Heart left ventricle (tissue), 16 donors: ENCODE measurements around the gene MED17. TPM values are rescaled to one million over a fixed set of nuclear protein-coding genes. Genes with fewer than 3 reads are reported as not detected.

ENCODE experiments used
- ATAC-seq, 4 donors: fragments of 200-7000 bp; cut with Tn5 transposase; one replicate each; pipeline ENCODE4 v1.9.1; 2020 to 2022; ENCODE audit warnings: moderate library complexity in 4 of 4, mild to moderate bottlenecking in 3 of 4, moderate number of reproducible peaks in 1 of 4
- DNase-seq, 5 donors: peaks; one replicate each; pipeline ENCODE4 v3.0.0-alpha.2; 2020
- H3K27ac ChIP-seq, 12 donors: fragments of 200-600 bp; sonication (generic) in 4 of 12; one replicate each; pipeline versions ENCODE4 v1.5.0 to v1.8.0; 2016 to 2022; ENCODE audit warnings: mild to moderate bottlenecking in 2 of 12
- H3K27me3 ChIP-seq, 9 donors: fragments of 200-600 bp; sonication (generic) in 2 of 9; one replicate each; pipeline versions ENCODE4 v1.5.1 to v1.8.0; 2016 to 2022; ENCODE audit warnings: mild to moderate bottlenecking in 3 of 9
- H3K36me3 ChIP-seq, 9 donors: fragments of 200-600 bp; sonication (generic) in 2 of 9; one replicate each; pipeline versions ENCODE4 v1.5.0 to v1.8.0; 2018 to 2022; ENCODE audit warnings: mild to moderate bottlenecking in 2 of 9
- H3K4me1 ChIP-seq, 12 donors: fragments of 200-600 bp; sonication (generic) in 4 of 12; one replicate each; pipeline versions ENCODE4 v1.5.0 to v1.8.0; 2016 to 2022; ENCODE audit warnings: mild to moderate bottlenecking in 3 of 12
- H3K4me3 ChIP-seq, 12 donors: fragments of 200-600 bp; sonication (generic) in 4 of 12; one replicate each; pipeline versions ENCODE4 v1.5.0 to v1.8.0; 2017 to 2022; ENCODE audit warnings: mild to moderate bottlenecking in 9 of 12, moderate library complexity in 4 of 12
- H3K9me3 ChIP-seq, 12 donors: fragments of 200-600 bp; sonication (generic) in 4 of 12; one replicate each; pipeline versions ENCODE4 v1.5.0 to v1.8.0; 2016 to 2022; ENCODE audit warnings: mild to moderate bottlenecking in 1 of 12
- CTCF ChIP-seq, 12 donors: fragments of 200-600 bp; sonication (generic) in 4 of 12; IDR thresholded peaks; one replicate each; pipeline versions ENCODE4 v1.5.0 to v1.8.0; 2018 to 2022; ENCODE audit warnings: antibody characterized with exemption in 12 of 12, mild to moderate bottlenecking in 5 of 12
- POLR2A ChIP-seq, 2 donors: fragments of 450-650 bp; IDR thresholded peaks; one replicate each; pipeline ENCODE4 v1.6.1; 2017; ENCODE audit warnings: antibody characterized with exemption in 2 of 2, mild to moderate bottlenecking in 2 of 2, moderate library complexity in 2 of 2
- WGBS, 4 donors: extraction: QIAGEN DNeasy Blood & Tissue Kit in 2 of 4; methylation state at CpG; one replicate each; pipeline versions ENCODE4 v1.1.5 to v1.1.7; 2013 to 2018; 5-methylcytosine and 5-hydroxymethylcytosine counted together
- intact Hi-C, 10 donors: fragments of 100-400 bp; cut with DNase I; formaldehyde crosslinking; loops; one replicate each; pipeline versions ENCODE4 v1.11.1 to v1.14.2; 2022
- long read RNA-seq, 3 donors: library from polyadenylated mRNA; unstranded; transcript quantifications; one replicate each; pipeline ENCODE4 v2.0.0, GENCODE V29; 2020 to 2021
- polyA plus RNA-seq, 2 donors: library from polyadenylated mRNA; stranded (reverse); fragments of 200-250 nt; gene quantifications; one replicate each; pipeline ENCODE4 v1.2.3, GENCODE V29; 2013
- total RNA-seq, 9 donors: library from RNA; depleted of rRNA in 2 of 9; stranded (reverse); fragments of >200 nt in 2 of 9; fragmentation: NEBNext Ultra II Directional in 3 of 9; extraction: Animal tissue kit (Norgen Biotek cat#: 25700) in 3 of 9; gene quantifications; one replicate each; pipeline versions ENCODE4 v1.1.0 to v1.2.4, GENCODE V29; 2016 to 2023
- donor health status: ischemic (EF 13 %, LVEDD 7.1; RV severe dilation, severe dysfunction).
- donor health status: healthy with polysubstance abuse.
- donor health status: DM: no; HTN: yes; CAD: no.
- donor health status: DM: no; HTN: no; CAD: no.
- donor health status: ischemic (EF 25% LVEDD 6.9; RV normal size, moderate dysfunction).
- donor health status: ischemic (EF 25% LVEDD 5.7; RV mildly dilated, moderate dysfunction).
- donor health status: healthy.
- donor health status: DM: yes; HTN: yes; CAD: no.
- donor health status: ischemic (EF 35%, LVEDD 5.7; RV mildly dilated, moderate dysfunction).
- donor health status: nonischemic (EF 11% LVEDD 7.7; RV severe dilation, severe dysfunction).
- donor health status: DM: yes; HTN: yes; CAD: no.
- donor health status: PGD.
- donor health status: ischemic (EF 29% LVEDD 5.4; RV normal size, mild dysfunction).
- donor health status: nonischemic (EF 23%, LVEDD 6.1; RV moderate dilation, normal function).

Gene MED17
- total RNA-seq (10 to 100 TPM; 14.6 to 28.6 (median 16.1) TPM), polyA plus RNA-seq (10 to 100 TPM in 1 of 2 donors, 1 to 10 TPM in 1; 9.2 to 18.1 TPM)
- long read RNA-seq, donor 1, full-length matches to known transcripts: 35 of 38 reads
- long read RNA-seq, donor 1, partial matches to known transcripts: 1 of 38 reads
- long read RNA-seq, donor 1, other reads (novel, unspliced or antisense): 2 of 38 reads
- long read RNA-seq, donor 2, full-length matches to known transcripts: 79 of 82 reads
- long read RNA-seq, donor 2, partial matches to known transcripts: 3 of 82 reads
- long read RNA-seq, donor 2, other reads (novel, unspliced or antisense): 0 of 82 reads
- long read RNA-seq, donor 3, full-length matches to known transcripts: 20 of 20 reads
- long read RNA-seq, donor 3, partial matches to known transcripts: 0 of 20 reads
- long read RNA-seq, donor 3, other reads (novel, unspliced or antisense): 0 of 20 reads

GRCh38 chr11:93784145-93784934 is at the start of gene MED17:
Gene MED17 (plus strand): TSS chr11:93784282. CDS start chr11:93784514, 232 bp downstream.
- intact Hi-C loops: loop anchor here in 9 of 10 donors (1.0 to 5.0 kb wide), 2 partner anchors 42 to 43 kb away; partner anchors contain the start of genes C11orf54 (in 9 of the 9) and TAF1D (in 9 of the 9)
- Histone ChIP-seq H3K27me3 (no peaks in the 10 kb centered on the region), H3K4me1 (peaks cover 0 to 36% (median 30%) of the 10 kb centered on the region in 12 donors), H3K4me3 (peak within 1 kb of the TSS; percentile 75 to 98 (median 88)), H3K36me3 (peaks cover 0 to 28% (median 14%) of the 10 kb centered on the region in 9 donors), H3K9me3 (no peaks in the 10 kb centered on the region), H3K27ac (peak within 1 kb of the TSS; percentile 84 to 98 (median 95))
- 0 to 1% (median 1%) methylated on average over 56 to 72 of the region's 72 CpGs for WGBS, 4 donors
- TF ChIP-seq POLR2A (IDR thresholded peaks at IDR 0.05): peak in 1 of 2 donors; percentile 83
- TF ChIP-seq CTCF (IDR thresholded peaks at IDR 0.05): peak; percentile 18 to 71 (median 45)
- ATAC-seq (peak; percentile 99 to 100 (median 100)), DNase-seq (peak; percentile 93 to 95 (median 95))

- peaks cover 0 to 100% (median 92%) of the 10 kb centered on the region in 9 donors for H3K36me3 ChIP-seq
- H3K9me3 ChIP-seq: no peaks in the 10 kb centered on the region
- H3K27me3 ChIP-seq: no peaks in the 10 kb centered on the region
- no peak overlapping the region for H3K27ac ChIP-seq
- ATAC-seq (peak in 1 of 4 donors; percentile 28), DNase-seq (no peak)
- intact Hi-C loops: loop anchor here in 1 of 10 donors (5.0 kb wide), 1 partner anchor 58 kb away; no protein-coding TSS in a partner anchor
- peaks cover 0 to 49% (median 21%) of the 10 kb centered on the region in 12 donors for H3K4me1 ChIP-seq
- H3K4me3 ChIP-seq: no peak overlapping the region
- 77 to 91% (median 85%) methylated on average over 1 of the region's 1 CpG for WGBS, 4 donors
- TF ChIP-seq POLR2A (IDR thresholded peaks at IDR 0.05): no peak
- no peak for TF ChIP-seq CTCF (IDR thresholded peaks at IDR 0.05)
Observed at GRCh38 chr11:93734427-93735222, 49.5 kb upstream of the MED17 start.

- Histone ChIP-seq H3K27ac (no peak overlapping the region), H3K4me1 (peaks cover 0 to 54% (median 29%) of the 10 kb centered on the region in 12 donors), H3K27me3 (no peaks in the 10 kb centered on the region), H3K9me3 (no peaks in the 10 kb centered on the region), H3K4me3 (no peak overlapping the region), H3K36me3 (peaks cover 0 to 93% (median 82%) of the 10 kb centered on the region in 9 donors)
- ATAC-seq (no peak), DNase-seq (no peak)
- 69 to 87% (median 83%) methylated on average over 1 of the region's 1 CpG for WGBS, 4 donors
- intact Hi-C loops: no loop called here
- TF ChIP-seq CTCF (IDR thresholded peaks at IDR 0.05) (no peak), POLR2A (IDR thresholded peaks at IDR 0.05) (no peak)
Observed at GRCh38 chr11:93735627-93736026, 48.5 kb upstream of the MED17 start.
